Ishikawa (cell line): ENCODE results near the gene BUD13.

Experiments
- CEBPB ChIP-seq: IDR thresholded peaks from 2 replicates; pipeline ENCODE4 v1.6.1; 2012
- CREB1 ChIP-seq: IDR thresholded peaks from 2 replicates; pipeline ENCODE4 v1.6.1; 2012; ENCODE audit warnings: low read depth
- EGR1 ChIP-seq: IDR thresholded peaks from 2 replicates; pipeline ENCODE4 v1.6.1; 2012
- EP300 ChIP-seq: IDR thresholded peaks from 2 replicates; pipeline ENCODE4 v1.6.1; 2012; ENCODE audit warnings: borderline replicate concordance
- FOXM1 ChIP-seq: IDR thresholded peaks from 2 replicates; pipeline ENCODE4 v1.6.1; 2012; ENCODE audit warnings: low read depth, borderline replicate concordance
- NFIC ChIP-seq: IDR thresholded peaks from 2 replicates; pipeline ENCODE4 v1.6.1; 2012
- RAD21 ChIP-seq: IDR thresholded peaks from 2 replicates; pipeline ENCODE4 v1.6.1; 2012; ENCODE audit warnings: low read depth
- REST ChIP-seq: IDR thresholded peaks from 2 replicates; pipeline ENCODE4 v1.6.1; 2012; ENCODE audit warnings: low read depth, mild to moderate bottlenecking
- TAF1 ChIP-seq: IDR thresholded peaks from 2 replicates; pipeline ENCODE4 v1.6.1; 2012; ENCODE audit warnings: low read depth, mild to moderate bottlenecking
- TCF12 ChIP-seq: IDR thresholded peaks from 2 replicates; pipeline ENCODE4 v1.6.1; 2012; ENCODE audit warnings: low read depth
- TEAD4 ChIP-seq: IDR thresholded peaks from 2 replicates; pipeline ENCODE4 v1.6.1; 2012
- USF1 ChIP-seq: IDR thresholded peaks from 2 replicates; pipeline ENCODE4 v1.6.1; 2012
- YY1 ChIP-seq: IDR thresholded peaks from 2 replicates; pipeline ENCODE4 v1.6.1; 2012; ENCODE audit warnings: low read depth
- ZBTB7A ChIP-seq: IDR thresholded peaks from 2 replicates; pipeline ENCODE4 v1.6.1; 2012; ENCODE audit warnings: low read depth
- TF ChIP-seq, protein P1 (sequence below): IDR thresholded peaks from 2 replicates; pipeline ENCODE4 v1.6.1; 2012

Gene BUD13

DNA sequence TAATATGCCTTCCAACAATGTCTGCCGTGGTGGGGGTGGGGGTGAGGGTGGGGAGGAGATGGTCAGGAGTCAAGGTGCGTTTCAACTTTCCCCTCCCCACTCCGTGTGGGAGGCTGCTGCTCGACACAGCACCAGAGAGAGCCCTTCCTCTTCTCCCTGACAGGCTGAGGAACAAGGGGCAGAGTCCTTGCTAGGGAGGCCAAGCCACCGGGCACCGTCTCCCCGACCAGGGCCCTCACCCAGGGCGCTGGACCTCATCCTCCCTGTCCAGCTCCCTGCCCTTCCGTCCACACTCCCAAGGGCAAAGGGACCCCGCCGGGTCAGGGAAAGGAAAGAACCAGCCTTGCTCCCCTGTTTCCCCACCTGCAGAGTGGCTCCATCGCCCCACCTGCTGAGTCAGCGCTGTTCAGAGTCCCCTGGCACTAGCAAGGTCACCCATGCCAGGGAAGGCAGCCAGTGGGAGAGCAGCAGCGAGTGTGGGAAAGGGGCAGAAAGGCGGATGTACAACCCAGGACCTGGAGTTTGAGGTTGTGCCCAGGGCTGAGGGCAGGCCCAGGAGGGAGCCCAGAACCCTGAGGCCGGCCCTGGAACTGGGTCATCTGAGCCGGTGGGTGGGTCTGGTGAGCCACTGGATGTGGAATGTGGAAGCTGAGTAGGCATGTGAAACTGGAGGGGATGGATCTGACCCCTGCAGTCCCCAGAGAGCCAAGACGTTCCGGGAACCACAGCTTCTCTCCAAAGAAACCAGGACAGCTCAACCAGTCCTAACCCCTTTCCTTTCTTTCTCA, 47.2 kb downstream of the BUD13 start:
- TF ChIP-seq YY1 (no peak), REST (no peak), USF1 (no peak), EP300 (no peak), CEBPB (no peak), ZBTB7A (no peak), RAD21 (no peak), EGR1 (no peak), TAF1 (no peak), TEAD4 (no peak), CREB1 (no peak), NFIC (no peak), TCF12 (no peak), FOXM1 (no peak)
- TF ChIP-seq, protein P1, sequence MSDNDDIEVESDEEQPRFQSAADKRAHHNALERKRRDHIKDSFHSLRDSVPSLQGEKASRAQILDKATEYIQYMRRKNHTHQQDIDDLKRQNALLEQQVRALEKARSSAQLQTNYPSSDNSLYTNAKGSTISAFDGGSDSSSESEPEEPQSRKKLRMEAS = no peak

DNA sequence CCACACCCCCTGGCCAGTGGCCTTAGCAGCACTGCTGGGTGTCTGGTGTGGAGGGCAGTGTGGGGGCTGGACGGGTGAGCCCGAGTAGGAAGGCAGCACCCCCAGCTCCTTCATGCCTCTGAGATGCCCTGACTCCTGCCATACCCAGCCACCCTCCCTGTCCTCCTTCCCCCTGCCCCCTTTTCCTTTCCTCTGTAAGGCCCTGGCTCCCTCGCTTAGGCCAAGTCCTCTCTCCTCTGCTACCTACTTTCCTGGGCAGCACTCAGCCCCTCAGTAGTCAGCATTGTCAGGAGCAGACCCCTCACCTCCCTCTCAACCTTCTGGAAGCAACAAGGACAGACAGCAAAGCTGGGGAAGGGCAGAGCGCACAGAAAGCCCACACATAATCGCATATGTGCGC, 48.0 kb downstream of the BUD13 start:
- no peak for TF ChIP-seq YY1
- no peak for TF ChIP-seq CREB1
- no peak for TF ChIP-seq TEAD4

DNA sequence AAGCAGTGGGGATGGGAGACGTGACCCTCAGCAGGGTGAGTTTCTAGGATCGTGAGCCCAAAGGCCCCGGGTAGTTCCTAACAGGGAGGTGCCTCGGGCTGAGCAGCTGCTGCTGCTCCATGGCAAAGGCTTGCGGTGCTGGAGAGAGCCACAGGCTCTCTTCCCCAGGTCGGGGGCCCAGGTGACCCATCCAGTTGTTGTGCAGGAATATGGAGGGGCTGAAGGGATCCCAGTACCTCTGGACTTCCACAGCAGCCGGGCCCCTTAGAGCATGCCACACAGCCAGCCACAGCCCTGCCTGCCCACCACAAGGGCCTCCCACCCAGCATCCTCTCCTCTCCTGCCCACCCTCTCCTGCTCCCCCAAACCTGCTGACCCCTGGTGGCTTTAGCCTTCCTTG, 49.3 kb downstream of the BUD13 start:
- TF ChIP-seq ZBTB7A (no peak), CREB1 (no peak), YY1 (no peak), TEAD4 (no peak), CEBPB (no peak), TAF1 (no peak), REST (no peak), EGR1 (no peak), NFIC (no peak), RAD21 (no peak), EP300 (no peak), FOXM1 (no peak), USF1 (no peak)
- TF ChIP-seq, protein P1 = no peak

DNA sequence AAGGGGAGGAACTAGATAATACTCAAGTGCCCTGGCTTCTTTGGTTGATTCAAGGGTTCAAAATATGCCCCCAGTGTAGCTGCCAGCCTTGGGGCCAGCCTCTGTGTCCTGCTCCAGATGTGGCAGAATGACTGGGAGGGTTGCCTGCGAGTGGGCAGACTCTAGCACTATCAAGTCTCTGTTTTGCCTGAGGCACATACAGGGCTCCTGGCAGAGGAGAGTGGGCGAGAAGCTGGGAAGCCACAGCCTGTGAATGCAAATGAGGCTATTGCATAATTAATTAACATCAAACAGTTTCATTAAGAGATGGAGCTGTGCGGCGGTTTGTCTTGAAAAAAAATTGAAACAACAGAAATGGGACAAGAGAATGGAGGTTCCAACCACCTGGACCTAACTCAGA, 50.8 kb downstream of the BUD13 start:
- TF ChIP-seq CEBPB (no peak), YY1 (no peak), EGR1 (no peak), EP300 (no peak), FOXM1 (no peak)
- TF ChIP-seq, protein P1 = no peak

DNA sequence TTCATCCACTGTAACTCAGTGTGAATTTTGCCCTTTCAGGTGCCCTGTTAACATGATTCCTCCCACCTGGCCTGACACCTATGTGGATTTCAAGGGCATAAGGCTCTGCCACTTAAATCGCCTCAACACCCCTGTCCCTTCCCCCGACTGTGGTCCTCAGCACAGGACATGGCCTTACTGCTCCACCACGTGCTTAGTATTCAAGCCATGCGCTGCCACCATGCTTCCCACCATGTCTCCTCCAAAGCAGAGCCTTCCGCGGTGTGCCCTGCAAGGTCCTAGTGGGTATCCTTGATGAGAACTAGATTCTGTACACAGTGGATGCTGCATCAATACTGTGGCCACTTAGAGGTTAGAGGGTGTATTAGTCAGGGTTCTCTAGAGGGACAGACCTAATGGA, 51.9 kb downstream of the BUD13 start:
- no peak for TF ChIP-seq TEAD4
- TF ChIP-seq EP300 = no peak
- TF ChIP-seq, protein P1 = no peak
- no peak for TF ChIP-seq USF1
- TF ChIP-seq ZBTB7A = no peak
- no peak for TF ChIP-seq TAF1
